NB4 (cell line): Measurements from ENCODE around the gene PAPSS2.

ENCODE experiments used
- CTCF ChIP-seq: IDR thresholded peaks from one replicate; pipeline ENCODE4 v1.5.1; 2012; ENCODE audit warnings: low read depth, low read length
- MAX ChIP-seq: IDR thresholded peaks from 2 replicates; pipeline ENCODE4 v1.6.1; 2011; ENCODE audit warnings: low read depth, low read length
- MYC ChIP-seq: IDR thresholded peaks from 2 replicates; pipeline ENCODE4 v1.6.1; 2011; ENCODE audit warnings: low read depth, low read length
- POLR2A ChIP-seq: IDR thresholded peaks from 2 replicates; pipeline ENCODE4 v1.6.1; 2011; ENCODE audit warnings: mild to moderate bottlenecking; ENCODE audit not compliant: insufficient read length; ENCODE audit errors: extremely low read depth

- no peak for TF ChIP-seq CTCF
- no peak for TF ChIP-seq POLR2A
- TF ChIP-seq MYC, result no peak
- no peak for TF ChIP-seq MAX
Measured at GRCh38 chr10:87625661-87626060, 34.0 kb upstream of the PAPSS2 start.
